H1 (cell line): ENCODE results near the gene NLK. TPM values are rescaled to one million over a fixed set of nuclear protein-coding genes. Genes with fewer than 3 reads are reported as not detected.

ENCODE experiments used
- BCL11A ChIP-seq, 2 experiments: IDR thresholded peaks; one replicate each; pipeline ENCODE4 v1.6.1; 2011; ENCODE audit warnings: low read depth in 2 of 2, low read length in 2 of 2, mild to moderate bottlenecking in 2 of 2
- CBX5 ChIP-seq: fragments of 300-800, 300-1000 bp; sonication (generic); IDR thresholded peaks from 2 replicates; pipeline ENCODE4 v1.7.1; 2016; ENCODE audit warnings: antibody characterized with exemption, low read length, low read depth
- CHD2 ChIP-seq: IDR thresholded peaks from 2 replicates; pipeline ENCODE4 v1.6.1; 2012; ENCODE audit warnings: low read length, improper control_type of control experiment
- CREB1 ChIP-seq: IDR thresholded peaks from 2 replicates; pipeline ENCODE4 v1.6.1; 2012; ENCODE audit warnings: inconsistent platforms
- HDAC2 ChIP-seq, 2 experiments: fragments of 300-600 bp in 1 of 2; sonication (generic) in 1 of 2; IDR thresholded peaks; 2 replicates each; pipeline ENCODE4 v1.6.1; 2011 to 2012; ENCODE audit warnings: low read depth in 2 of 2, low read length in 2 of 2, mild to moderate bottlenecking in 2 of 2, moderate library complexity in 2 of 2, borderline replicate concordance in 1 of 2, inconsistent platforms in 1 of 2
- NRF1 ChIP-seq: IDR thresholded peaks from 2 replicates; pipeline ENCODE4 v1.6.1; 2011; ENCODE audit warnings: mild to moderate bottlenecking, low read depth, low read length, improper control_type of control experiment
- POU5F1 ChIP-seq: IDR thresholded peaks from 2 replicates; pipeline ENCODE4 v1.6.1; 2011; ENCODE audit warnings: low read depth, mild to moderate bottlenecking, low read length, moderate library complexity
- RAD21 ChIP-seq, 2 experiments: IDR thresholded peaks in 1 of 2; conservative IDR thresholded peaks in 1 of 2; 2 replicates each; pipeline ENCODE4 v1.6.1; 2011; ENCODE audit warnings: low read depth in 2 of 2, low read length in 2 of 2, improper control_type of control experiment in 1 of 2, inconsistent platforms in 1 of 2, mild to moderate bottlenecking in 1 of 2, moderate library complexity in 1 of 2
- RXRA ChIP-seq: IDR thresholded peaks from 2 replicates; pipeline ENCODE4 v1.6.1; 2011; ENCODE audit warnings: low read depth, mild to moderate bottlenecking, low read length, moderate library complexity; ENCODE audit not compliant: insufficient read depth
- SAP30 ChIP-seq: fragments of 300-600 bp; sonication (generic); IDR thresholded peaks from 2 replicates; pipeline ENCODE4 v1.7.1; 2012; ENCODE audit warnings: low read length, moderate library complexity, mild to moderate bottlenecking, inconsistent platforms; ENCODE audit not compliant: insufficient read depth, insufficient replicate concordance
- TAF7 ChIP-seq: optimal IDR thresholded peaks from 2 replicates; pipeline ENCODE3; 2011; ENCODE audit warnings: low read depth, mild to moderate bottlenecking, inconsistent platforms, low read length, moderate library complexity, borderline replicate concordance
- polyA plus RNA-seq, 7 experiments: library from polyadenylated mRNA; depleted of rRNA in 3 of 7; stranded (reverse) in 5 of 7; unstranded in 2 of 7; fragments of >200 nt in 5 of 7; fragments of 200-250 nt in 2 of 7; gene quantifications; 1 replicate in 5 of 7; 2 replicates in 1 of 7; 4 replicates in 1 of 7; pipeline versions ENCODE4 v1.2.1 to v1.2.3, GENCODE V29; 2011 to 2013; ENCODE audit warnings: missing spikeins in 2 of 7, mixed read lengths in 2 of 7
- total RNA-seq: library from RNA; stranded (reverse); fragmentation: NEBNext Ultra II Directional; extraction: Animal tissue kit (Norgen Biotek cat#: 25700); gene quantifications from 2 replicates; pipeline ENCODE4 v1.2.1, GENCODE V29; 2021
- TF ChIP-seq, protein P1 (sequence below): fragments of 300-600 bp; sonication (generic); IDR thresholded peaks from 2 replicates; pipeline ENCODE4 v1.7.1; 2012; ENCODE audit warnings: low read length, moderate library complexity, mild to moderate bottlenecking, inconsistent platforms; ENCODE audit not compliant: insufficient replicate concordance

NLK gene
- total and polyA plus RNA-seq, 2 of the 8 experiments (the other 6 are each of a cell fraction or from before 2014, with no cell fraction given) = 30.8 to 49.9 TPM

- TF ChIP-seq, protein P1, sequence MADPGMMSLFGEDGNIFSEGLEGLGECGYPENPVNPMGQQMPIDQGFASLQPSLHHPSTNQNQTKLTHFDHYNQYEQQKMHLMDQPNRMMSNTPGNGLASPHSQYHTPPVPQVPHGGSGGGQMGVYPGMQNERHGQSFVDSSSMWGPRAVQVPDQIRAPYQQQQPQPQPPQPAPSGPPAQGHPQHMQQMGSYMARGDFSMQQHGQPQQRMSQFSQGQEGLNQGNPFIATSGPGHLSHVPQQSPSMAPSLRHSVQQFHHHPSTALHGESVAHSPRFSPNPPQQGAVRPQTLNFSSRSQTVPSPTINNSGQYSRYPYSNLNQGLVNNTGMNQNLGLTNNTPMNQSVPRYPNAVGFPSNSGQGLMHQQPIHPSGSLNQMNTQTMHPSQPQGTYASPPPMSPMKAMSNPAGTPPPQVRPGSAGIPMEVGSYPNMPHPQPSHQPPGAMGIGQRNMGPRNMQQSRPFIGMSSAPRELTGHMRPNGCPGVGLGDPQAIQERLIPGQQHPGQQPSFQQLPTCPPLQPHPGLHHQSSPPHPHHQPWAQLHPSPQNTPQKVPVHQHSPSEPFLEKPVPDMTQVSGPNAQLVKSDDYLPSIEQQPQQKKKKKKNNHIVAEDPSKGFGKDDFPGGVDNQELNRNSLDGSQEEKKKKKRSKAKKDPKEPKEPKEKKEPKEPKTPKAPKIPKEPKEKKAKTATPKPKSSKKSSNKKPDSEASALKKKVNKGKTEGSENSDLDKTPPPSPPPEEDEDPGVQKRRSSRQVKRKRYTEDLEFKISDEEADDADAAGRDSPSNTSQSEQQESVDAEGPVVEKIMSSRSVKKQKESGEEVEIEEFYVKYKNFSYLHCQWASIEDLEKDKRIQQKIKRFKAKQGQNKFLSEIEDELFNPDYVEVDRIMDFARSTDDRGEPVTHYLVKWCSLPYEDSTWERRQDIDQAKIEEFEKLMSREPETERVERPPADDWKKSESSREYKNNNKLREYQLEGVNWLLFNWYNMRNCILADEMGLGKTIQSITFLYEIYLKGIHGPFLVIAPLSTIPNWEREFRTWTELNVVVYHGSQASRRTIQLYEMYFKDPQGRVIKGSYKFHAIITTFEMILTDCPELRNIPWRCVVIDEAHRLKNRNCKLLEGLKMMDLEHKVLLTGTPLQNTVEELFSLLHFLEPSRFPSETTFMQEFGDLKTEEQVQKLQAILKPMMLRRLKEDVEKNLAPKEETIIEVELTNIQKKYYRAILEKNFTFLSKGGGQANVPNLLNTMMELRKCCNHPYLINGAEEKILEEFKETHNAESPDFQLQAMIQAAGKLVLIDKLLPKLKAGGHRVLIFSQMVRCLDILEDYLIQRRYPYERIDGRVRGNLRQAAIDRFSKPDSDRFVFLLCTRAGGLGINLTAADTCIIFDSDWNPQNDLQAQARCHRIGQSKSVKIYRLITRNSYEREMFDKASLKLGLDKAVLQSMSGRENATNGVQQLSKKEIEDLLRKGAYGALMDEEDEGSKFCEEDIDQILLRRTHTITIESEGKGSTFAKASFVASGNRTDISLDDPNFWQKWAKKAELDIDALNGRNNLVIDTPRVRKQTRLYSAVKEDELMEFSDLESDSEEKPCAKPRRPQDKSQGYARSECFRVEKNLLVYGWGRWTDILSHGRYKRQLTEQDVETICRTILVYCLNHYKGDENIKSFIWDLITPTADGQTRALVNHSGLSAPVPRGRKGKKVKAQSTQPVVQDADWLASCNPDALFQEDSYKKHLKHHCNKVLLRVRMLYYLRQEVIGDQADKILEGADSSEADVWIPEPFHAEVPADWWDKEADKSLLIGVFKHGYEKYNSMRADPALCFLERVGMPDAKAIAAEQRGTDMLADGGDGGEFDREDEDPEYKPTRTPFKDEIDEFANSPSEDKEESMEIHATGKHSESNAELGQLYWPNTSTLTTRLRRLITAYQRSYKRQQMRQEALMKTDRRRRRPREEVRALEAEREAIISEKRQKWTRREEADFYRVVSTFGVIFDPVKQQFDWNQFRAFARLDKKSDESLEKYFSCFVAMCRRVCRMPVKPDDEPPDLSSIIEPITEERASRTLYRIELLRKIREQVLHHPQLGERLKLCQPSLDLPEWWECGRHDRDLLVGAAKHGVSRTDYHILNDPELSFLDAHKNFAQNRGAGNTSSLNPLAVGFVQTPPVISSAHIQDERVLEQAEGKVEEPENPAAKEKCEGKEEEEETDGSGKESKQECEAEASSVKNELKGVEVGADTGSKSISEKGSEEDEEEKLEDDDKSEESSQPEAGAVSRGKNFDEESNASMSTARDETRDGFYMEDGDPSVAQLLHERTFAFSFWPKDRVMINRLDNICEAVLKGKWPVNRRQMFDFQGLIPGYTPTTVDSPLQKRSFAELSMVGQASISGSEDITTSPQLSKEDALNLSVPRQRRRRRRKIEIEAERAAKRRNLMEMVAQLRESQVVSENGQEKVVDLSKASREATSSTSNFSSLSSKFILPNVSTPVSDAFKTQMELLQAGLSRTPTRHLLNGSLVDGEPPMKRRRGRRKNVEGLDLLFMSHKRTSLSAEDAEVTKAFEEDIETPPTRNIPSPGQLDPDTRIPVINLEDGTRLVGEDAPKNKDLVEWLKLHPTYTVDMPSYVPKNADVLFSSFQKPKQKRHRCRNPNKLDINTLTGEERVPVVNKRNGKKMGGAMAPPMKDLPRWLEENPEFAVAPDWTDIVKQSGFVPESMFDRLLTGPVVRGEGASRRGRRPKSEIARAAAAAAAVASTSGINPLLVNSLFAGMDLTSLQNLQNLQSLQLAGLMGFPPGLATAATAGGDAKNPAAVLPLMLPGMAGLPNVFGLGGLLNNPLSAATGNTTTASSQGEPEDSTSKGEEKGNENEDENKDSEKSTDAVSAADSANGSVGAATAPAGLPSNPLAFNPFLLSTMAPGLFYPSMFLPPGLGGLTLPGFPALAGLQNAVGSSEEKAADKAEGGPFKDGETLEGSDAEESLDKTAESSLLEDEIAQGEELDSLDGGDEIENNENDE = no peak
- no peak for TF ChIP-seq SAP30
- no peak for TF ChIP-seq CREB1
- no peak for TF ChIP-seq BCL11A (IDR thresholded peaks at IDR 0.05; ENCODE audit: low read depth in 2 of 2, low read length in 2 of 2)
- no peak for TF ChIP-seq TAF7
- no peak for TF ChIP-seq CHD2
- no peak for TF ChIP-seq POU5F1
- no peak for TF ChIP-seq RXRA
- TF ChIP-seq NRF1 = no peak
- no peak for TF ChIP-seq CBX5
- TF ChIP-seq HDAC2 (IDR thresholded peaks at IDR 0.05; ENCODE audit: borderline replicate concordance in 1 of 2, low read depth in 2 of 2, low read length in 2 of 2) = no peak
- no peak for TF ChIP-seq RAD21 (IDR thresholded peaks at IDR 0.05 in 1 of 2, conservative IDR thresholded peaks at IDR 0.05 in 1 of 2; ENCODE audit: low read depth in 2 of 2, low read length in 2 of 2)
Measured at GRCh38 chr17:28242791-28243190, 200.3 kb downstream of the NLK start (continued).
